ENCODE results near the gene USP28.

DNA sequence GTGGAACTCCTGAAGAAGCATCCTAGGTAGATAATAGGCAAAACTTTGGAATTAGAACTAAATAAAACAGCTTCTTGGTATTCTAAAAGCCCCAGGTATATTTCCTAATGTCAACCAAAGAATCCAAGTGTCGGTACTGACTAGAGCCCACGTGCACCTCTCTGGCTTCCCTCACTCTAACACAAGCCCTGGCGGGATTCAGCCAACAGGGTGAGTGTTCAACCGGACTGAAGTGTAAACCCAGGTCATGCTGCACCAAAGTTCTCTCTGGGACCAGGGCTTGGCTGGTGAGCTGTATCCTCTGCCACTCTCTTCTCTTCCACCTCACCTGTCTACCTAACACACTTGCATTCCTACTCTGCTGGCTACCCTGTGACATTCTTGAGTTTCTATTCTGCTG is 40.1 kb downstream of the USP28 start:
- TF ChIP-seq, protein P1, sequence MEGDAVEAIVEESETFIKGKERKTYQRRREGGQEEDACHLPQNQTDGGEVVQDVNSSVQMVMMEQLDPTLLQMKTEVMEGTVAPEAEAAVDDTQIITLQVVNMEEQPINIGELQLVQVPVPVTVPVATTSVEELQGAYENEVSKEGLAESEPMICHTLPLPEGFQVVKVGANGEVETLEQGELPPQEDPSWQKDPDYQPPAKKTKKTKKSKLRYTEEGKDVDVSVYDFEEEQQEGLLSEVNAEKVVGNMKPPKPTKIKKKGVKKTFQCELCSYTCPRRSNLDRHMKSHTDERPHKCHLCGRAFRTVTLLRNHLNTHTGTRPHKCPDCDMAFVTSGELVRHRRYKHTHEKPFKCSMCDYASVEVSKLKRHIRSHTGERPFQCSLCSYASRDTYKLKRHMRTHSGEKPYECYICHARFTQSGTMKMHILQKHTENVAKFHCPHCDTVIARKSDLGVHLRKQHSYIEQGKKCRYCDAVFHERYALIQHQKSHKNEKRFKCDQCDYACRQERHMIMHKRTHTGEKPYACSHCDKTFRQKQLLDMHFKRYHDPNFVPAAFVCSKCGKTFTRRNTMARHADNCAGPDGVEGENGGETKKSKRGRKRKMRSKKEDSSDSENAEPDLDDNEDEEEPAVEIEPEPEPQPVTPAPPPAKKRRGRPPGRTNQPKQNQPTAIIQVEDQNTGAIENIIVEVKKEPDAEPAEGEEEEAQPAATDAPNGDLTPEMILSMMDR (conservative IDR thresholded peaks at IDR 0.05), result no peak
- TF ChIP-seq ZFX (IDR thresholded peaks at IDR 0.05), result no peak
